HEK293T (cell line): ENCODE results near the gene LINC01488.

Source experiments
- CTCF ChIA-PET: fragments of 350-600 bp; formaldehyde crosslinking; extraction: SDS; loops from one replicate; lab custom pipeline; 2021; ENCODE audit warnings: antibody characterized with exemption, inconsistent platforms; lab: Yijun Ruan, JAX
- POLR2A ChIA-PET: fragments of 350-600 bp; formaldehyde crosslinking; extraction: SDS; loops from one replicate; lab custom pipeline; 2020; ENCODE audit warnings: antibody characterized with exemption, inconsistent platforms; lab: Yijun Ruan, JAX
- DNase-seq: peaks from one replicate; pipeline ENCODE4 v3.0.0; 2012; ENCODE audit warnings: mixed read lengths; ENCODE audit errors: extremely low spot score
- ARNT ChIP-seq: fragments of 450-650 bp; IDR thresholded peaks from 2 replicates; pipeline ENCODE4 v1.6.1; 2017; ENCODE audit warnings: mild to moderate bottlenecking
- BHLHE40 ChIP-seq: fragments of 450-650 bp; IDR thresholded peaks from 2 replicates; pipeline ENCODE4 v1.6.1; 2016; ENCODE audit warnings: mild to moderate bottlenecking, moderate library complexity, borderline replicate concordance
- CTBP1 ChIP-seq: fragments of 450-650 bp; IDR thresholded peaks from 2 replicates; pipeline ENCODE4 v1.6.1; 2016; ENCODE audit warnings: borderline replicate concordance
- ELF4 ChIP-seq: fragments of 450-650 bp; IDR thresholded peaks from 2 replicates; pipeline ENCODE4 v1.6.1; 2017; ENCODE audit warnings: antibody characterized with exemption
- FOXA1 ChIP-seq: fragments of 450-650 bp; IDR thresholded peaks from 2 replicates; pipeline ENCODE4 v1.6.1; 2016; ENCODE audit warnings: mild to moderate bottlenecking
- FOXK2 ChIP-seq: fragments of 450-650 bp; IDR thresholded peaks from 2 replicates; pipeline ENCODE4 v1.6.1; 2016; ENCODE audit warnings: mild to moderate bottlenecking
- FOXM1 ChIP-seq: fragments of 450-650 bp; IDR thresholded peaks from 2 replicates; pipeline ENCODE4 v1.6.1; 2017; ENCODE audit warnings: mild to moderate bottlenecking, borderline replicate concordance
- HDGF ChIP-seq: fragments of 450-650 bp; IDR thresholded peaks from 2 replicates; pipeline ENCODE4 v1.6.1; 2017; ENCODE audit warnings: antibody characterized with exemption, borderline replicate concordance
- L3MBTL2 ChIP-seq: fragments of 450-650 bp; conservative IDR thresholded peaks from 2 replicates; pipeline ENCODE4 v1.6.1; 2016; ENCODE audit warnings: mild to moderate bottlenecking
- LEF1 ChIP-seq: fragments of 450-650 bp; IDR thresholded peaks from 2 replicates; pipeline ENCODE4 v1.6.1; 2017; ENCODE audit warnings: mild to moderate bottlenecking, borderline replicate concordance
- NFRKB ChIP-seq: fragments of 450-650 bp; IDR thresholded peaks from 2 replicates; pipeline ENCODE4 v1.6.1; 2016; ENCODE audit warnings: mild to moderate bottlenecking, moderate library complexity
- PKNOX1 ChIP-seq: fragments of 450-650 bp; IDR thresholded peaks from 2 replicates; pipeline ENCODE4 v1.6.1; 2016
- SP1 ChIP-seq: fragments of 450-650 bp; IDR thresholded peaks from 2 replicates; pipeline ENCODE4 v1.6.1; 2017
- SUZ12 ChIP-seq: fragments of 450-650 bp; IDR thresholded peaks from 2 replicates; pipeline ENCODE4 v1.6.1; 2016; ENCODE audit warnings: mild to moderate bottlenecking
- TARDBP ChIP-seq: fragments of 450-650 bp; IDR thresholded peaks from 2 replicates; pipeline ENCODE4 v1.6.1; 2016
- ZNF384 ChIP-seq: fragments of 450-650 bp; IDR thresholded peaks from 2 replicates; pipeline ENCODE4 v1.6.1; 2016

The LINC01488 gene

GRCh38 chr11:69498614-69499175, 17.2 kb downstream of the LINC01488 start:
- TF ChIP-seq ELF4 (no peak), PKNOX1 (no peak), FOXA1 (no peak), TARDBP (no peak), ZNF384 (no peak), LEF1 (no peak)
- no peak for DNase-seq
- CTCF ChIA-PET: interaction anchor here (0.7 kb wide), 2 partner anchors 15 to 20 kb away, joined by 6 to 7 read pairs; no protein-coding TSS in a partner anchor
- POLR2A ChIA-PET: no interaction called here

- TF ChIP-seq CTBP1 (no peak), L3MBTL2 (no peak), FOXM1 (no peak), ARNT (no peak), PKNOX1 (no peak), ZNF384 (no peak), TARDBP (no peak), NFRKB (no peak), FOXK2 (no peak), SP1 (no peak), ELF4 (no peak), SUZ12 (no peak), BHLHE40 (no peak), LEF1 (no peak), FOXA1 (no peak), HDGF (no peak)
- no peak for DNase-seq
- POLR2A ChIA-PET: no interaction called here
- CTCF ChIA-PET: interaction anchor here (0.7 kb wide), 2 partner anchors 14 to 19 kb away, joined by 6 to 7 read pairs; no protein-coding TSS in a partner anchor
Observed at GRCh38 chr11:69499186-69499917, 17.9 kb downstream of the LINC01488 start.

GRCh38 chr11:69499918-69500284, 18.4 kb downstream of the LINC01488 start:
- ChIA-PET POLR2A (no interaction called here), CTCF (no interaction called here)
- TF ChIP-seq ARNT: no peak
- TF ChIP-seq L3MBTL2: no peak
- TF ChIP-seq ZNF384: no peak
- no peak for TF ChIP-seq FOXK2
- TF ChIP-seq LEF1: no peak
- TF ChIP-seq TARDBP: no peak
- TF ChIP-seq NFRKB: no peak
- no peak for DNase-seq

GRCh38 chr11:69500285-69501120, 19.0 kb downstream of the LINC01488 start:
- ChIA-PET CTCF (no interaction called here), POLR2A (no interaction called here)
- no peak for DNase-seq
- TF ChIP-seq SUZ12 (no peak), ZNF384 (no peak), LEF1 (no peak), HDGF (no peak), PKNOX1 (no peak), BHLHE40 (no peak), FOXM1 (no peak)

- TF ChIP-seq BHLHE40 (no peak), TARDBP (no peak), FOXK2 (no peak), PKNOX1 (no peak), L3MBTL2 (no peak), SP1 (no peak), NFRKB (no peak), LEF1 (no peak), FOXA1 (no peak), ARNT (no peak), CTBP1 (no peak), SUZ12 (no peak), HDGF (no peak), FOXM1 (no peak), ELF4 (no peak), ZNF384 (no peak)
- POLR2A ChIA-PET: no interaction called here
- CTCF ChIA-PET: no interaction called here
- no peak for DNase-seq
Observed at GRCh38 chr11:69501121-69501489, 19.6 kb downstream of the LINC01488 start.
